HG02759 (cell line): Measurements from ENCODE around the gene GCK.

Source experiments
- ATAC-seq: cut with Tn5 transposase; IDR thresholded peaks from one replicate; pipeline ENCODE4 v1.9.1; 2021; ENCODE audit warnings: mild to moderate bottlenecking, moderate library complexity; ENCODE audit not compliant: unreplicated experiment

Gene GCK

DNA sequence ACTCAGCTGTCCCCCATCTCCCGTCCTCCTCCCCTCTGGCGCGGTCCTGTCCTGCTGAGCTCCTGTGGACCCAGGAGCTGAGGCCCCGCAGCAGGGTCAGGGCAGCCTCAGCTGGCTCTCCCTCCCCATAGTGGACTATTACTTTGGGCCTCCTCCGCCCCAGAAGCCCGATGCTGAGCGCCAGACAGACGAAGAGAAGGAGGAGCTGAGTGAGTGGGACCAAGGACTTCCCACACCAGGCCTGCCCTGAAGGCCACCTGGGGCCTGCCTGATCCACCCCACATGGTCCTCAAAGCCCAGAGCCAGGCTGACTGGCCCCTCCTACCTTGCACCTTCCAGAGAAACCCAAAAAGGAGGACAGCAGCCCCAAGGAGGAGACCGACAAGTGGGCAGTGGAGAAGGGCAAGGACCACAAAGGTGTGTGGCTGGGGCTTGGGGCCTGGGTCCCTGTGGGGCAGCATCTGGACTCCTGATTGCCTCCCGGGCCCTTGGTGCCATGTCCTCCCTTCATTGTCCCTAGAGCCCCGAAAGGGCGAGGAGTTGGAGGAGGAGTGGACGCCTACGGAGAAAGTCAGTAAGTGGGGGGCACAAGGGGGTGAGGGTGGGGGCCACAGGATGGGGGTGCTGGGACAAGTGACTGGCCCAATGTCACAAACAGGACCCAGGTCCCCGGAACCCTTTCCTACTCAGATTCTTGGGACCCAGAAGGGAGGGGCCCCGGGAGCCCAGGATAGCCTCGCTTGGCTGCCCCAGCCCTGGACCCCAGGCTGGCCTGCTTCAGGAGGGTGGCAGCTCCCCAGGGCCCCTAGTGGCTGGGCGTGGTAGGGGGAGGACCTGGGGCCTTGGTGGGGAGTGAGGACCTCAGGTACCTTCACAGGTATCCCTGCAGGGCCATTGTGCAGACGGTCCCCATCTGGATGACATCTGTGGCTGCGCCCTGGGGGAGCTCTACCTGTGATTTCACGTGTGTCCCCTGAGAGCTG, 80.2 kb downstream of the GCK start:
- no peak for ATAC-seq

DNA sequence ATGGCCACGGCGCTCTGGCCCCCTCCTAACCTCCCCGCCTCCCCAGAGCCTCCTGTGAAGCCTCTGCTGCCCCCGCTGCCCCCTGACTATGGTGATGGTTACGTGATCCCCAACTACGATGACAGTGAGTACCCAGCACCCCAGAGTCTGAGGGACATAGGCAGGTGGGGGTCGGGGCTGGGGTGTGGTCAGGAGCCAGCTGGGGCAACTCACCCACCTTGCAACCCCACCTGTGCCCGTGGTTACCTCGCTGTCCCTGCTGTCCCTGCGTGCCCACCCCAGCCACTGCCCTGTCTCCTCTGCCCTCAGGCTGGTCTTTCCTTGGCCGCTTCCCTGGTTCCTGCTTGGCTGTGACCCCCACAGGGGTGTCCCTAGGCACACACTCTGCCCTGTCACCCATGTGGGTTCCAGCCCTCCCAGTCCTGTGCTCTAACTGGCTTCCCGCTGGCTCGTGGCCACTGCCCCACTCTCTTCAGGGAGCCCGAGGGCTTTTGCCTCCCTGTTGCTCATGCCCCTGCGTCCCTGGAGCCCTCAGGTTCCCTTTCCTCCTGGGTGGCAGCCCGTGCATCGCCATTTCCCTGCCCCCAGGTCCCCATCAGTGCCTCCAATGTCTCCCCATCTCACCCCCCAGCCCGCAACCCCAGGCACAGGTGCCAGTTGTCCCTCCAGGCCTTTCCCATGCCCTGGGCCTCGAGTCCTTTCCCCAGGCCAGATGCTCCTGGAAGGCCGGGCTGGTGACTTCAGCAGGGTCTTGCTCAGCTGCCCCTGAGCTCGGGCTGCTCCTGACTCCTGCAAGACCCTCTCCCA, 81.1 kb downstream of the GCK start:
- no peak for ATAC-seq

DNA sequence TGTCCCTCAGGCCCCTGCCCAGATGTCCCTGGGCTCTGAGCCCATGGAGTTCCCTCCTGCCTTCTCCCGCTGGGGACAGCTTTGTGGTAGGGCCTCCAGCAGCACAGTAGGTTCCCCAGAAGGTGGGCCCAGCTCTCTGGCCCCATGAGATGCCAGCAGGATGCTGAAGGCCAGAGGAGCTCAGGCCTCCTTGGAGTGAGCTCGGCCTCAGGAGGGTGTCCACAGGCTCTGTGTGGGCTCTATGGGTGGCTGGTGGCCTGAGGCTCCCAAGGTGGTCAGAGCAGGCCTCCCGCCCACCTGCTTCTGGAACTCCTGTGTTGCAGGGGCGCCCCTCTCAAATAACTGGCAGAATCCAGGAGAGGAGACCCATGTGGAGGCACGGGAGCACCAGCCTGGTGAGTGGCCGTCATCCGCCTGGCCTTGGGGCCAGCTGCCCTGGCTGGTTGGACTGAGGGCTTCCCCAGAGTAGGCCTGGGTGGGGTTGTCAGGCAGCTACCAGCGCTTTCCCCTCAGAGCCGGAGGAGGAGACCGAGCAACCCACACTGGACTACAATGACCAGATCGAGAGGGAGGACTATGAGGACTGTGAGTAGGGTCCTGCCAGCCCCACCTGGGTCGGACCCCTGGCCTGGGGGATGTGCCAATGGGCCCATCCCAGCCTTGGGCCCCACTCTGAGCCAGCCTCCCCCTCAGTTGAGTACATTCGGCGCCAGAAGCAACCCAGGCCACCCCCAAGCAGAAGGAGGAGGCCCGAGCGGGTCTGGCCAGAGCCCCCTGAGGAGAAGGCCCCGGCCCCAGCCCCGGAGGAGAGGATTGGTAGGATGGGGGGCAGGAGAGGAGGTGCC, 81.9 kb downstream of the GCK start:
- ATAC-seq = no peak

DNA sequence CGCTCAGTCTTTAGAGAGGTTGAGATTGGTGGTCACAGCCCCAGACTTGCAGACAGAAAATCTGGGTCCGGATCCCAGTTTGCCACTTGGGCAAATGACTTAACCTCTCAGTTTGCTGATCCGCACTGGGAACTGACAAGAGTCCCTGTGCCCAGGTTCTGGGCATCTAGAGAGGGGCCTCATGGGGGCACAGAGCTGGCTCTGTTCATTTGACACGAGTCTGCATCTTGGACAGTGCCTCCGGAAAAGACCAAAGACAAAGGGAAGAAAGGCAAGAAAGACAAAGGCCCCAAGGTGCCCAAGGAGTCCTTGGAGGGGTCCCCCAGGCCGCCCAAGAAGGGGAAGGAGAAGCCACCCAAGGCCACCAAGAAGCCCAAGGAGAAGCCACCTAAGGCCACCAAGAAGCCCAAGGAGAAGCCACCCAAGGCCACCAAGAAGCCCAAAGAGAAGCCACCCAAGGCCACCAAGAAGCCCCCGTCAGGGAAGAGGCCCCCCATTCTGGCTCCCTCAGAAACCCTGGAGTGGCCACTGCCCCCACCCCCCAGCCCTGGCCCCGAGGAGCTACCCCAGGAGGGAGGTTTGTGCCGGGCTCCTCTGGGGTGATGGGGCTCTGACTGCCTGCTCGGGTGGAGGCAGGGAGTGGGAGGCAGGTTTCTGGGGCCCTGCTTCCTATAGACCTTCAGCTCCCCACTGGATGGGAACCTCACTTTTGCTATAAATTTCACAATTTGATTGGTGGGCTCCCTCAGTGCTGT, 82.8 kb downstream of the GCK start:
- no peak for ATAC-seq

- no peak for ATAC-seq
Measured at GRCh38 chr7:44105832-44106231, 83.4 kb downstream of the GCK start.

- ATAC-seq = no peak
Measured at GRCh38 chr7:44104860-44105771, 84.1 kb downstream of the GCK start.

- no peak for ATAC-seq
Measured at GRCh38 chr7:44103923-44104859, 85.0 kb downstream of the GCK start, which contains the start of gene AEBP1. TSS of gene AEBP1 (plus strand) at chr7:44104345. CDS start at chr7:44104666, 321 bp downstream.

- no peak for ATAC-seq
Measured at GRCh38 chr7:44103566-44103922, 85.7 kb downstream of the GCK start.

DNA sequence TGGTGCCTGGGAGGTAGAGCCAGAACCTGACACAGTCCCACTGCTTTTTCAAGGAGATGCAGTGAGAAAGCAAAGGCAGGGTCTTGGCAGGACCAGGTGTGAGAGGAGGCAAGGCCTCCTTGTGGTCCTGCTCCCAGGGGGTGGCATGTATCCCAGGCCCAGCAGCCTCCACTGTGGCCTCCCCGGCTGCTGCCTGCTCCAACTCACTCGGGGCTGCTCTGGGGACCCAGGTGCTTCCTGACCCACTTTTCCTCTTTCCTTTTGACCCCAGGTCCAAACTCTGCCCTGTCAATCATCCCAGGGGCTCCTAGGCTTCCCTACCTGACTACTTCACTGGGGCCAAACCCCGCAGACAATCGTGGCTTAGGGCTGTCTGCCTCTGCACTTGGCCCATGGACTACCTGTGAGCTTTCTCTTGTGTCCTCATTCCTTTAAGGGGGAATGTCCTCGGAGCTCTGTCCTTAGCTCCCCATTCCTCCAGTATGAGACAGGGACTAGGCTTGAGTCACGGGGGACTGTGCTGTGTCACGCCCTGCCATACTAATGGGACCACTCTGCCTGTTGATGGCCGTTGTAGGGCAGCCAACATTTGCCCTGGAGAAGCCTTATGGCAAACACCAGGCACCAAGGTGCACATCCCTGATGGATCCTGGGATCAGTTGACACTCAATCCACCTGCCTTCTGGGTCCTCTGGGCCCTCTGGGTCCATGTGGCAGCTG, 86.2 kb downstream of the GCK start:
- no peak for ATAC-seq

GRCh38 chr7:44101966-44102845, 87.0 kb downstream of the GCK start:
- ATAC-seq = no peak

DNA sequence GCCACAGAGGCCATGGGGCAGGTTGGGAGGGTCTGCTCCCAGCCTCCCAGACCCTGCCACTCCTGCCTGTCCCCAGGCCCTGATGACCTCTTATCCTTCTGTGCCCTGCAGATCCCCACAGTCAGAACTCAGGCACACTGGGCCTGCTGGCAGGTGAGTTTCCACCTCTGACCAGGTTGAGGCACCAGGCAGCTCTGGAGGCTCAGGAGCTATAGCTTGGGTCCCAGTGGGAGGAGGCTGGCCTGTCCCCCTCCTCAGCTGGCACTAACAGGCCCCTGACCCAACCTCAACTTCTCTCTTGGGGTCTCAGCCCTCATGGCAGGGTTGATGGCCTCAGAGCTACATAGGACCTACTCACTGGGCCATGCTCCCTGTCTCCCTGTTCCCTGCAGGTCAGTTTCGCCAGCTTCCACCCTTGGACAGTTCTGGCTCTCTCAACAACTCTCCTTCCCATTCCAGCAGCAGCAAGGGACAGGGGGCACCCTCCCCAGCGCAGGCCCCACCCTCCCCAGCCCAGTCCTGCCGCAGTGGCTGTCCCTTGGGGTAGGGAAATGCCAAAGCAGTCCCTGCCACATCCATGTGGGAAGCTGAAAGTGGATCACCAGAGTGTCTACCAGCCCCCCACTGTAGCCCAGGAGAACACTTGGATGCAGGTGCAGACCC, 87.8 kb downstream of the GCK start:
- no peak for ATAC-seq

- no peak for ATAC-seq
Measured at GRCh38 chr7:44100458-44101302, 88.6 kb downstream of the GCK start.

- ATAC-seq = no peak
Measured at GRCh38 chr7:44099669-44100068, 89.6 kb downstream of the GCK start.

- ATAC-seq = no peak
Measured at GRCh38 chr7:44098092-44099068, 90.9 kb downstream of the GCK start.
